SHP77 (cell line): ENCODE data around the gene SLC25A43.
A peak's percentile ranks its signal among the peaks of the same experiment; 100 is the strongest.
"Not testable (repeated sequence)": the region's sequence is repeated elsewhere in the genome, so short reads cannot be mapped to it uniquely, and the experiment has no call there.

ENCODE experiments used
- DNase-seq, 2 experiments: peaks; one replicate each; lab custom pipeline; 2025; lab: John Stamatoyannopoulos, UW

SLC25A43 gene

GRCh38 chrX:119468551-119469312 is 69.6 kb downstream of the SLC25A43 start:
- DNase-seq = peak; percentile 10 to 55

GRCh38 chrX:119469313-119469635 is 70.1 kb downstream of the SLC25A43 start:
- no peak for DNase-seq

GRCh38 chrX:119474615-119475388 is 75.7 kb downstream of the SLC25A43 start:
- DNase-seq = no peak

- DNase-seq = no peak
Observed at GRCh38 chrX:119475389-119476101, 76.4 kb downstream of the SLC25A43 start.

GRCh38 chrX:119477812-119478232 is 78.7 kb downstream of the SLC25A43 start:
- no peak for DNase-seq

GRCh38 chrX:119478504-119478903 is 79.4 kb downstream of the SLC25A43 start:
- DNase-seq = no peak

- no peak for DNase-seq
Observed at GRCh38 chrX:119479845-119480244, 80.7 kb downstream of the SLC25A43 start.

- no peak for DNase-seq
Observed at GRCh38 chrX:119481323-119481801, 82.2 kb downstream of the SLC25A43 start.

- no peak for DNase-seq
Observed at GRCh38 chrX:119482041-119482440, 82.9 kb downstream of the SLC25A43 start.

GRCh38 chrX:119482481-119483480 is 83.6 kb downstream of the SLC25A43 start:
- DNase-seq = peak; percentile 30 to 47

GRCh38 chrX:119486745-119487144 is 87.6 kb downstream of the SLC25A43 start:
- no peak for DNase-seq

- DNase-seq = not testable (repeated sequence)
Observed at GRCh38 chrX:119487766-119488165, 88.6 kb downstream of the SLC25A43 start.

GRCh38 chrX:119488749-119489148 is 89.6 kb downstream of the SLC25A43 start:
- DNase-seq = peak in 1 of 2 experiments; percentile 4

GRCh38 chrX:119489212-119490074 is 90.3 kb downstream of the SLC25A43 start:
- DNase-seq = no peak

GRCh38 chrX:119492463-119492862 is 93.3 kb downstream of the SLC25A43 start:
- DNase-seq = no peak

GRCh38 chrX:119493851-119494495 is 94.8 kb downstream of the SLC25A43 start:
- not testable (repeated sequence) for DNase-seq

- no peak for DNase-seq
Observed at GRCh38 chrX:119495734-119496726, 96.9 kb downstream of the SLC25A43 start.

- no peak for DNase-seq
Observed at GRCh38 chrX:119497185-119497584, 98.0 kb downstream of the SLC25A43 start.
